Large intestine (tissue), 3 donors: Measurements from ENCODE around the gene DDX59. TPM values are rescaled to one million over a fixed set of nuclear protein-coding genes. Genes with fewer than 3 reads are reported as not detected.
"Not testable (repeated sequence)": the region's sequence is repeated elsewhere in the genome, so short reads cannot be mapped to it uniquely, and the experiment has no call there.

ENCODE experiments used
- DNase-seq, 2 donors: peaks; one replicate each; pipeline versions ENCODE4 v3.0.0 to v3.0.0-alpha.2; 2013
- H3K27ac ChIP-seq: one replicate; pipeline ENCODE4 v1.5.1; 2013; ENCODE audit warnings: low read length
- H3K27me3 ChIP-seq: 2 replicates; pipeline ENCODE4 v1.6.1; 2013; ENCODE audit warnings: low read length; ENCODE audit not compliant: control insufficient read depth, insufficient read depth
- H3K36me3 ChIP-seq: 2 replicates; pipeline ENCODE4 v1.6.1; 2013; ENCODE audit warnings: low read length; ENCODE audit not compliant: control insufficient read depth, insufficient read depth
- H3K4me1 ChIP-seq: one replicate; pipeline ENCODE4 v1.6.1; 2013; ENCODE audit warnings: low read length; ENCODE audit not compliant: control insufficient read depth, insufficient read depth
- H3K4me3 ChIP-seq: one replicate; pipeline ENCODE4 v1.5.1; 2013; ENCODE audit warnings: low read length
- H3K9me3 ChIP-seq: one replicate; pipeline ENCODE4 v1.6.1; 2013; ENCODE audit warnings: mild to moderate bottlenecking, low read depth, low read length, moderate library complexity; ENCODE audit not compliant: control insufficient read depth
- WGBS: methylation state at CpG from one replicate; pipeline ENCODE4 v1.1.5; 2013; ENCODE audit warnings: low lambda C conversion rate; ENCODE audit not compliant: insufficient coverage; 5-methylcytosine and 5-hydroxymethylcytosine counted together
- polyA plus RNA-seq: library from polyadenylated mRNA; unstranded; fragments of 120-200 nt; gene quantifications from one replicate; pipeline ENCODE4 v1.2.1, GENCODE V29; 2013

Gene DDX59
- polyA plus RNA-seq, 1 donor = 22.9 TPM

- Histone ChIP-seq H3K27ac (no peak overlapping the region), H3K9me3 (no peaks in the 10 kb centered on the region), H3K36me3 (no peaks in the 10 kb centered on the region), H3K27me3 (no peaks in the 10 kb centered on the region), H3K4me3 (no peak overlapping the region), H3K4me1 (no peaks in the 10 kb centered on the region)
- WGBS = no CpG with 5 or more reads among the region's 1 CpG
- DNase-seq = no peak
Measured at GRCh38 chr1:200631375-200631774, 38.3 kb downstream of the DDX59 start.

- H3K27me3 ChIP-seq, H3K9me3 ChIP-seq, DNase-seq, H3K4me1 ChIP-seq, H3K36me3 ChIP-seq, H3K4me3 ChIP-seq, H3K27ac ChIP-seq: not testable (repeated sequence)
- 84% methylated on average over 5 of the region's 8 CpGs for WGBS
Measured at GRCh38 chr1:200630515-200630899, 39.2 kb downstream of the DDX59 start.

- Histone ChIP-seq H3K36me3 (no peaks in the 10 kb centered on the region), H3K27ac (no peak overlapping the region), H3K27me3 (no peaks in the 10 kb centered on the region), H3K4me1 (no peaks in the 10 kb centered on the region), H3K4me3 (no peak overlapping the region), H3K9me3 (no peaks in the 10 kb centered on the region)
- 90% methylated on average over 2 of the region's 9 CpGs for WGBS
- no peak for DNase-seq
Measured at GRCh38 chr1:200629876-200630514, 39.7 kb downstream of the DDX59 start.

- Histone ChIP-seq H3K9me3 (no peaks in the 10 kb centered on the region), H3K36me3 (no peaks in the 10 kb centered on the region), H3K27me3 (no peaks in the 10 kb centered on the region), H3K4me3 (no peak overlapping the region), H3K4me1 (no peaks in the 10 kb centered on the region), H3K27ac (no peak overlapping the region)
- no CpG with 5 or more reads among the region's 7 CpGs for WGBS
- no peak for DNase-seq
Measured at GRCh38 chr1:200628223-200628881, 41.4 kb downstream of the DDX59 start.

GRCh38 chr1:200627575-200628222, 42.0 kb downstream of the DDX59 start:
- Histone ChIP-seq H3K9me3 (no peaks in the 10 kb centered on the region), H3K4me1 (no peaks in the 10 kb centered on the region), H3K36me3 (no peaks in the 10 kb centered on the region), H3K27me3 (no peaks in the 10 kb centered on the region), H3K27ac (no peak overlapping the region), H3K4me3 (no peak overlapping the region)
- WGBS = no CpG with 5 or more reads among the region's 1 CpG
- DNase-seq = no peak

GRCh38 chr1:200626853-200627534, 42.7 kb downstream of the DDX59 start:
- no peak overlapping the region for H3K27ac ChIP-seq
- no peaks in the 10 kb centered on the region for H3K36me3 ChIP-seq
- no peak overlapping the region for H3K4me3 ChIP-seq
- DNase-seq = no peak
- no peaks in the 10 kb centered on the region for H3K4me1 ChIP-seq
- 100% methylated on average over 2 of the region's 5 CpGs for WGBS
- no peaks in the 10 kb centered on the region for H3K9me3 ChIP-seq
- no peaks in the 10 kb centered on the region for H3K27me3 ChIP-seq

GRCh38 chr1:200625381-200625824, 44.3 kb downstream of the DDX59 start:
- no peak for DNase-seq
- Histone ChIP-seq H3K4me1 (no peaks in the 10 kb centered on the region), H3K4me3 (no peak overlapping the region), H3K36me3 (no peaks in the 10 kb centered on the region), H3K27ac (no peak overlapping the region), H3K27me3 (no peaks in the 10 kb centered on the region), H3K9me3 (no peaks in the 10 kb centered on the region)
- WGBS = 20% methylated on average over 1 of the region's 1 CpG

GRCh38 chr1:200624679-200625335, 44.9 kb downstream of the DDX59 start:
- H3K4me3 ChIP-seq = no peak overlapping the region
- no CpG with 5 or more reads among the region's 2 CpGs for WGBS

GRCh38 chr1:200620273-200621131, 49.2 kb downstream of the DDX59 start, which contains the start of gene KIF14:
Gene KIF14, minus strand, starts transcription at chr1:200620751. Its CDS starts 2,028 bp downstream, at chr1:200618723.
- H3K27me3 ChIP-seq = no peaks in the 10 kb centered on the region
- 0% methylated on average over 2 of the region's 59 CpGs for WGBS
- H3K4me1 ChIP-seq = no peaks in the 10 kb centered on the region
- H3K9me3 ChIP-seq = no peaks in the 10 kb centered on the region
- H3K4me3 ChIP-seq = peak within 1 kb of the TSS; percentile 71
- peak; percentile 92 to 94 for DNase-seq
- H3K36me3 ChIP-seq = no peaks in the 10 kb centered on the region
- H3K27ac ChIP-seq = no peak within 1 kb of the TSS

More at GRCh38 chr1:200624679-200625335, 44.9 kb downstream of the DDX59 start:
- H3K27me3 ChIP-seq = no peaks in the 10 kb centered on the region
- H3K36me3 ChIP-seq = no peaks in the 10 kb centered on the region
- no peaks in the 10 kb centered on the region for H3K4me1 ChIP-seq
- no peak overlapping the region for H3K27ac ChIP-seq
- no peak for DNase-seq
- no peaks in the 10 kb centered on the region for H3K9me3 ChIP-seq
